Endometrial microvascular endothelial cells (primary cell): ENCODE results near the gene HAVCR2. TPM values are rescaled to one million over a fixed set of nuclear protein-coding genes. Genes with fewer than 3 reads are reported as not detected.

Experiments used
- in situ Hi-C: cut with HindIII; loops from 2 replicates; pipeline ENCODE4 v1.10.0; 2017; ENCODE audit warnings: low sequenced_read_pairs, low pct_unique_long_range_greater_than_20kb; ENCODE audit errors: inconsistent ontology term
- total RNA-seq: library from RNA; depleted of rRNA; stranded (reverse); fragments of >200 nt; gene quantifications from one replicate; pipeline ENCODE4 v1.2.3, GENCODE V29; 2015; ENCODE audit errors: inconsistent ontology term

HAVCR2 gene
- not detected for total RNA-seq

DNA sequence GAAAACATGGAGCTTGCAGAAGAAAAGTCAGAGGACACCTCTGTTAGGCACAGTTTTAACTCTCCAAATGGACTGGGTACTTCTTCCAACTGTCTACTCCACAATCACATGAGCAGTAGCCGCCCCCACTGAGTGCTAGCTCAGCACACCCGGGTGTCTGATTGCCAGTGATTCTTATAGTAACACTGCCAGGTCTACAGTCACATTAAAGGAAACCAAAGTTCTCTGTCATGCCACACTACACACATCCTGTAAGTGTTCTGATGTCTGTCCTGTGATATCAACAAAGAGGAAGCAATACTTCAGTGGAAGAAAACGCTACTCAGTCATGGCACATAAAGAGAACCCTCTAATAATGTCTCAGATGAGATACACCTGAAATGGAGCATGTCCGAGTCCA is at the start of gene HAVCR2:
HAVCR2 (minus strand) TSS at position 69 of the 400 bp plus-strand sequence; CDS start at position 8, 61 bp downstream.
- in situ Hi-C loops: no loop called here

GRCh38 chr5:157157293-157157891 is 48.5 kb upstream of the HAVCR2 start:
- in situ Hi-C loops: no loop called here

DNA sequence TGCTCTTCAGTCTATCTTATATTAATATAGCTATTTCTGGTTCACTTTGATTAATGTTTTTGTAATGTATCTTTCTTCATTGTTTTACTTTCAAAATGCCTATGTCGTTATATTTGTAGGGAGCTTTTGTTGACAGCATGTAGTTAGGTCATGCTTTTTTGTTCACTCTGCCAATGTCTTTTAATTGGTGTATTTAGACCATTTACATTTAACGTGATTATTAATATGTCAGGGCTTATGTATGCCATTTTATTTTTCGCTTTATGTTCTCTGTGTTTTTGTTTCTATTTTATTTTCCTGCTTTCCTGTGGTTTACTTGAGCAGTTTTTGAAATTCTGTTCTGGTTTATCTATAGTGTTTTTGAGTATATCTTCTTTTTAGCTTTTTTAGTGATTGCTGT is 46.5 kb upstream of the HAVCR2 start:
- in situ Hi-C loops: no loop called here

GRCh38 chr5:157150995-157151394 is 42.2 kb upstream of the HAVCR2 start:
- in situ Hi-C loops: no loop called here

GRCh38 chr5:157148734-157149615 is 40.1 kb upstream of the HAVCR2 start:
- in situ Hi-C loops: no loop called here

GRCh38 chr5:157143127-157143971 is 34.5 kb upstream of the HAVCR2 start:
- in situ Hi-C loops: no loop called here

GRCh38 chr5:157142317-157143126 is 33.7 kb upstream of the HAVCR2 start, which contains the start of gene MED7:
Gene MED7, minus strand, starts transcription at chr5:157142865. Its CDS starts 3,434 bp downstream, at chr5:157139431.
- in situ Hi-C loops: no loop called here

DNA sequence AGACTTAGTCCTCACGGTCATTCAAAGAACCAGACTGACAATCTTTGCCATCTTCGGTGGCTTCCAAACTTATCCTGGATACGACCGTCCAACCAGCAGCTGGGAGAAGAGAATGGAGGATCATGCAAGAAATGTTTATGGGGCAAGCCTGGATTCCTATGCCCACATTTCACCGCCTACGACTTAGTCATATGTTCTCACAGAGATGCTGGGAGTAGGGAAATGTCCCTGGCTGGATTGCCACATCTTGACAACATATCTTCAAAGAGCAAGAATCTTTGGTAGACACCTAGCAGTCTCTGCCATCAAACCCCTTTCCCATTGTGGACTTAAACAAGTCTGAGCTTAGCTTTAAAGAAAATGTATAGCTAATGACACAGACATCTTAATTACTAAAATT is 28.8 kb upstream of the HAVCR2 start:
- in situ Hi-C loops: no loop called here

DNA sequence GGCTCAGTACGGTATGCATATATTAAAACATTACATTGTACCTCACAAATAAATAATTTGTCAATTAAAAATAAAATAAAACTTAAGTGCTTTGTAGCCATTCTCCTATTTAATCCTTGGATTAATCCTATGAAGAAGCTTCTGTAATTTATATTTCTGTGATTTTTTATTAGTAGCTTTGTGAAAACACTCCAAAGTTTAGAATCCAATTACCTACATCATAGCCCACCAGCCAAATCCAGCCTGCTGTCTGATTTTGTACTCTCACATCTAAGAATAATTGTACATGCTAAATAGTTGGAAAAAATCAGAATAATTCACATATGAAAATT is 23.4 kb upstream of the HAVCR2 start:
- in situ Hi-C loops: no loop called here

- in situ Hi-C loops: no loop called here
Observed at GRCh38 chr5:157130925-157131324, 22.1 kb upstream of the HAVCR2 start.

DNA sequence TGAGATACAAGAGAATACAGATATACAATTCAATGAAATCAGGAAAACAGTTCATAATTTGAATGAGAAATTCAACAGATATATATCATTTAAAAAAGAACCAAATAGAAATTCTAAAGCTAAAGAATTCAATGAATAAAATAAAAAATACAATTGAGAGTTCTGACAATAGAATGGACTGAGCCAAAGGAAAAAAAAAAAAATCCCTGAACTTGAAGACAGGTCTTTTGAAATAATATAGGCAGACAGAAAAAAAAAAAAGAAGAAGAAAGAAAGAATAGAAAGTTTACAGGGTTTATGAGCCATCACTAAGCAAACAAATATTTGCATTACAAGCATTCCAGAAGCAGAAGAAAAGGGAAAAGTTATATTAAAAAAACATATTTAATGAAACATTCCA is 12.9 kb upstream of the HAVCR2 start:
- in situ Hi-C loops: no loop called here

DNA sequence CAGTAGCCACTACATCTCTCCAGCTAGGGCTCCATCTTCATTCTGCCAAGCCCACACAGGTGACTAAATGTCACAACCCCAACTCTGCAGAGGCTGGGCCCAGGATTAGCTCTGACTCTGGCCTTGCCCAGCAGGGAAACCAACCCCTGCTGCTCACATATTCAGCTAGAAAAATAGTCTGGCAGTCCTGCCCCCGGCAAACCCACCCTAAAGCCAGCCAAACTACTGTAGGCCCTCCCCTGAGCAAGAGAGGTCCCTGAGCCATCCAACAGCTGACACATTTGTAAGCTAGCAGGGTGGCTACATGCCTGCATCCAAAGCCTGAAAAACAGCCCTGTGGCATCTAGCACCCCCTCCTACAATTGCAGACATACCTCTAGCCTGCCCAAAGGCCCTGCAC is 11.3 kb upstream of the HAVCR2 start:
- in situ Hi-C loops: no loop called here

- in situ Hi-C loops: no loop called here
Observed at GRCh38 chr5:157116483-157116954, 7.7 kb upstream of the HAVCR2 start.

DNA sequence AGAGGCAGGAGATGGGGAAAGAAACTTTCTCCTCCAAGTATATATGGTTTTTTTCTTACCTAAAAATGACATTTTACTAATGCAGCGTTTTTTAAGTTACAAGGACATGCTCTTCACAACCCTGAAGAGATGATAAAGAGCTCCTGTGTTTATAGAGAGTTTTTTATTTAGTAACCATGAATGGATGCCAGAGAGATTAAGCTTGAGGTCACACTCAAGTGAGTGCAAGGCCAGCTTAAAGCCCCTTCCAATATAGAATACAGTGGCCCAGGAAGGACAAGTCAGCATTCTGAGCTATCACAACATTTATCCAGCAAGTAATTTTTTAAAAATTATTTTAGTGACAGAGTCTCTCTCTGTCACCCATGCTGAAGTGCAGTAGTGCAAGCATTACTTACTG is 6.7 kb upstream of the HAVCR2 start:
- in situ Hi-C loops: no loop called here

- in situ Hi-C loops: no loop called here
Observed at GRCh38 chr5:157115012-157115411, 6.2 kb upstream of the HAVCR2 start.

- in situ Hi-C loops: no loop called here
Observed at GRCh38 chr5:157113002-157113401, 4.2 kb upstream of the HAVCR2 start.

DNA sequence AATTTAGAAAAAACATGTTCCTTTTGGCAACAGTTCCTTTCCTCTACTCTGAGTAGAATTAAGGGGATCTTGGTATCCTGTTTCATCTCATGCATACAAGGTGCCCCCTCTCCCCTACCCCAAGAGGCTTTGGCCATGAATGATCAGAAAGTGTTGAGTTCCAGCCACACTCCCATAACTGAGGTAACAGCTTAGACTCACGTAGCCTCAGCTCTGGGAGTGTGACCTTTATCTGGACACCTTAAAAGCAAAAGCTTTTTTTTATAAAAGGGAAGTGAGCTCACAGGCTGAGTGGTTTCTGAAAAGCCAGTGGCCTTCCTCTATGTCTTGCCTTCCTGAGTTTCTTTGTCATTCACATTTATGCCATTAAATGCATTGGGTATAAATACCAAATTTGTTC is 900 bp upstream of the HAVCR2 start:
- in situ Hi-C loops: no loop called here

GRCh38 chr5:157107508-157107907 is 1.3 kb downstream of the HAVCR2 start:
- in situ Hi-C loops: no loop called here
